NCI-H2029 (cell line): ENCODE results near the gene RASSF6.
"Not testable (repeated sequence)": the region's sequence is repeated elsewhere in the genome, so short reads cannot be mapped to it uniquely, and the experiment has no call there.

Experiments
- DNase-seq: peaks from one replicate; lab custom pipeline; 2025; lab: John Stamatoyannopoulos, UW

The RASSF6 gene

DNA sequence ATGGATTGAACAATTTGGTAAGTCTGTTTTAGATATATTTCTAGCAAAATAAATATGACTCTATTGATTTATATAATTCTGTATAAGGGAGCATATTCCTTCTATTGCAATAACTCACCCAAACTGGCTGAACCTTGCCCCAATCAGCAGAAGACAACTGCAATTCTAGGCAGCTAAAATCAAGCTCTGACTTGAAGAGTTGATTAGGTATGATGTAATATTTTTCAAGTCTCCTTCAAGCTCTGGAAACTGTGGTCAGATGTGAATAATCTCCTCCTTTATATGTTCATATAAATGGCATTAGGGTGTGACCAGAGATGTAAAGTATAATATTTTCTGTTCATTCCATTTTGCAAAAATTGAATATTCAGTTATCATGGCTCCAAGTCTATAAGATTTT lies 8.2 kb downstream of the RASSF6 start:
- DNase-seq = no peak

DNA sequence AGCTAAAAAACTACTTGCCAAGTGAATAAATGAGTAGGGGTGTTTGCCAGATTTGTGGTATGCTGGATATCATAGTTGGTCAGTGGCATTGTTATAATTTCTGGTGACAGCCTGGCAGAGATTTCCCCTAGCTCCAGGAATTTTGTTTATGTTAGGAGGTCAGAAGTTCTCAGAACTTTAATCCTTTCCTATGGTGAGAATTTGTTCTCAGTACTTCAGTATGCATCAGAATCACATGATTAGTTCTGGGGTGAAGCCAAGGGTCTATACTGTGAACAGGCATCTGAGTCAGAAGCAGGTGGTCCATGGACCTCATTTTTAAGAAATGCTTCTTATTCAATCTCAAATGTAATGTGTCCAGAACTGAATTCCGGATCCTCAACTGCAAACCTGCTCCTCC lies 10.5 kb downstream of the RASSF6 start:
- no peak for DNase-seq

DNA sequence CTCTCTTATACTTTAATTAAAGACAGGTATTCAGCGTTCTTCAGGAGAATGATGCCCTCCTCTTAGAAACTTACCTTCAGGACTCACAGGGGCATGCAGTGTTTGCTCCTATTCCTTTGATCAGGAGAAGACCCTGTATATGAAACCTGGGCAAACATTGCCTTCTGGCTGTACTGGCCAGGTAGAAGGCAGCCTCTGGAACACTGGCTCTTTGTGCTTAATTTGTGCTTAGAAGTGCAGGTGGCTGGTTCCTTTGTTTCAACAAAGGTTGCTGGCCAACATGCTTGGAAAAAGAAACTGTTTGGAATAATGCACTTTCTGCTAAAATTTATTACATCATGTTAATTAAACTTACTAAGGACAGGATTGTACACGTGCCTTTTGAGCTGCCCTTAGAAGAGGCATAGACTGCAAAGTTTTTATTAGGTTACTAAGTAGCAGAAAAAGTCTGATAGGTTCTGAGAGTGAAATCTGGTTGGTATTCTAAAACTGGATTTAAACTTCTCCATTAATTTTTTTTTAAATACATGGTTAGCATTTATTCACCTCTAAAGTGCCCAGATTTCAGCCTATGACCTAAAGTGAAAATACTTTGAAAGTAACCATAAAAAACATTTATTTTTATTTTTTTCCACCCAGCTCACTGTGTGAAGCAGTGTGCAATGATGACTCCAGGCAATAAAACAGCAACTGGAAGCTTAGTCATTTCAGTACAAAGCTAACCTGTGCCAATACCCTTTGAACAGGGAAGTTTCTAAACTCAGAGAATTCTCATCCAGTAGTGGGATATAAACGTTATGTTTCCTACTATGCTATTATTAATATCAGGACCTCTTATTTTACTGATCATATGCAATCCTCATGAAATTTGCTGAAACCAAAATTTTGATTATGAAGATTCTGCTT lies 11.3 kb downstream of the RASSF6 start:
- DNase-seq = peak; percentile 54

DNA sequence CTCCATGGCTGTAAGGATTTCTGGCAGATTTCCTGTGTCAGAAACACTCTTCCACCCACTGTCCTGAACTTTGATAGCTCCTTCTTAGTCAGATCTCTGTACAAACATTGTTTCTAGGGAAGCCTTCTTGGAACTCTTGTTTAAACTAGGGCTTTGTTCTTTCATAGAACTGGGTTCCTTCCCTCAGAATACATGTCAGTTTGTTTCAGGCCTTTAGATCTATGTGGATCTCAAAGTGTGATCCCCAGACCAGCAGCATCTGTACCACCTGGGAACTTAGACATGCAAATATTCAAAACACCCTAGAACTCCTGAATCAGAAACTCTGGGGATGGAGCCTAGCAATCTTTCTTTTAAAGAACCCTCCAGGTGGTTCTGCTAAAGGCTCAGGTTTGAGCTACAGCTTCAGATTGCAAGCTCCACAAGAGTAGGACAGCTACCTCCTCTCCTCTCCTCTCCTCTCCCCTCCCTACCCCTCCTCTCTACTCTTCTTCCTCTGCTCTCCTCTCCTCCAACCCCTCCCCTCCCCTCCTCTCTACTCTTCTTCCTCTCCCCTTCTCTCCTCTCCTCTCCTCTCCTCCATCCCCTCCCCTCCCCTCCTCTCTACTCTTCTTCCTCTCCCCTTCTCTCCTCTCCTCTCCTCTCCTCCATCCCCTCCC lies 12.7 kb downstream of the RASSF6 start:
- no peak for DNase-seq

DNA sequence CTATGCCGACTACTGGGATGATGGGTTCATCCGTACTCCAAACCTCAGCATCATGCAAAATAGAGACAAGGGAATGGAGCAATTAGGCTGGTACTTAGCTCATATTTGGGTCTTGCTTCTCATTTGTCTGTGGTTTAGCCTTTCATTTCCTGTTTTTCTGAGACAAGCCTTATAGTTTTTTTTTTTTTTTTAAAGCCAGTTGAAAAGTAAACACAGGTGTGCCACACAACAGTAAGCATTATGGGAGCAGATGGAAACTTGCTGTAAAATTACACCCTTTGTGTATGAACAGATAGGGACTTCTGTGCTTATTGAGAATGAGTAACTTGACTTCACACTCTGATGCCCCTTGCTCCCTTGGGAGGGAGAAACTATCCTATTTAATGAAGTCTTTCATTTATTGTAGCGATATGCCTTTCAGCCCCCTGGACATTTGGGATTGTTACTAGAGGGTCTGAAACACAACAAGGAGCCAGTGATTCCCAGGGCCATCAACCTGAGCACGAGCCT lies 13.7 kb downstream of the RASSF6 start:
- peak; percentile 79 for DNase-seq

DNA sequence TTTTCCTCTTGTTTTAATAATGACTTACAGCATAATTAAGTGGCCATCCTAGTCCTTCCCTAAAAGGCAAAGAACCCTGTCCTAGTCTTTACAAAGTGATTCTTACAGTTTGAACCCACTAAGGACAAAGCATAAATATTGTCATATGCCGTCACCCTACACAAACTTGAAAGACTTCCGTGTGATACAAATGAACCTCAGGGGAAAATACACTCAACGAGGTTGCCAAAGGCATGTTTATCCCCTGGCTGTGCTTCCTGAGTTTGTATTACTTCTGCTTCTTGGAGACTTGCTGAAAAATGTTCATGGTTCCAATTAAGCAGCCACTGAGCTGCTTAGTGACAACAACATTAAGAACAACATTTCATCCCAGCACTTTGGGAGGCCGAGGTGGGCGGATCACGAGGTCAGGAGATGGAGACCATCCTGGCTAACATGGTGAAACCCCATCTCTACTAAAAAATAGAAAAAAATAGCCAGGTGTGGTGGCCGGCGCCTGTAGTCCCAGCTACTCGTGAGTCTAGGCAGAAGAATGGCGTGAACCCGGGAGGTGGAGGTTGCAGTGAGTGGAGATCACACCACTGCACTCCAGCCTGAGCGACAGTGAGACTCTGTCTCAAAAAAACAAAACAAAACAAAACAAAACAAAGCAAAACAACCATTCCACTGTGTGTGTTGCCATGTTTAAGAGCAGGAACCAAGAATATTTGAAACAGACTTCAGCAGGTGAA lies 16.2 kb downstream of the RASSF6 start:
- no peak for DNase-seq

DNA sequence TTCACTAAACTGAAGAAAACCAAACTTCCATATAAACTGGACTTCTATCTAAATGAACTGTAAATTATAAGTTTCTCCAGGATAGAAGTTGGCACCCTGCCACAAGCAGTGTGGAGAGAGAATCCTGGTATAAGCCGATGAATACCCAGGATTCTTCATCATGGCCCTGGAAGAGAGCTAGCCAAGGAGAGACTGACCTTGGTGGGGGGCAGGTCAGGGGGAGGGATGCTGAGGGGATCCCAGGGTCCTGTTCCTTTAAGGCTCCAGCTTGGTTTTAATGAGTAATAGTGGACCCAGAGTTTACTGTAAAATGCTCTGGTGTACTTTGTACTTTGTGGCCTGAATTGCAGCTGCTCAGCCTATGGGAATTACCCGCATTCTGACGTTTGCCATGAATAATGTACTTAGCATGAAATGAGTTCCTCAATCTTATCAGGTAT lies 16.9 kb downstream of the RASSF6 start:
- DNase-seq = no peak

DNA sequence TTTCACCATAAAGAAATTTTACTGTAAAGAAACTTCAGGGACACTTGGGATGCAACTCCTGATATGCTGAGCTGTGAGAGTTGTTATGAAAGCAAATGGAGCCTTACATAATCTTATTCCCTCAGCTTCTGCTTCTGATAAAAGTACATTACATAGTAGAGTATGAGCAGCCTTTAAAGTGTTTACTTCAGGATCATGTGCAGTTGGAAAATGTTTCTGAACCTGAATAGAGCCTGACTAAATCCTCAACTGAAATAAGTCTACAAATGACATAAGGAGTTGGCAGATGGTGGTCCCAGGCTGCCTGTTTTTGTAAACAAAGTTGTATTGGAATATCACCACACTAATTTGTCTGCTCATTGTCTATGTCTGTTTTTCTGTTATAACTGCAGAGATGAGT lies 19.3 kb downstream of the RASSF6 start:
- no peak for DNase-seq

DNA sequence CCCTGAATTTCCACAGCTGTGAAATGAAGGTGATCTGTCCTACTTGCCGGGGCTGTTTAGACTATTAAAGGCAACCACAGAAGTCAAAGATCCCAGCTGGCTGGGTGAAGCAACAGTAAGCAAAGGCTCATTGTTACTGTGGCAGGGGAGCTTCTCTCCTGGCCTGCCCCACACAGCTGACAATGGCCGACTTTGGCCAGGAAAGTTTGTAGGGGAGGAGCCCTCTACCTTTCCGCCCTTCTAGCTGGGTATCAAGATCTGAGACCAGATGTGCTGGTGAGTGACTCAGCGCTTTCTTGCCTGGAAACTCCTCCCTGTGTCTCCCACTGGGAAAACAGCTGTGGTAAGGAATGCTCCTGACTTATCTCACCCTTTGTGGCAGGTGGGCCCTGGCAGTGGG lies 21.1 kb downstream of the RASSF6 start:
- no peak for DNase-seq

DNA sequence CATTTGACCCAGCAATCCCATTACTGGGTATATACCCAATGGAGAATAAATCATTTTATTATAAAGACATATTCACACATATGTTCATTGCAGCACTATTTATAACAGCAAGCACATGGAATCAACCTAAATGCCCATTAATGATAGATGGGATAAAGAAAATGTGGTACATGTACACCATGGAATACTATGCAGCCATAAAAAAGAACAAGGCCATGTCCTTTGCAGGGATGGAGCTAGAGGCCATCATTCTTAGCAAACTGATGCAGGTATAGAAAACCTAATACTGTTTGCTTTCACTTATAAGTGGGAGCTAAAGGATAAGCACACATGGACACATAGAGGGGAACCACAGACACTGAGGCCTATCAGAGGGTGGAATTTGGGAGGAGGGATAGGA lies 22.6 kb downstream of the RASSF6 start:
- DNase-seq = no peak

DNA sequence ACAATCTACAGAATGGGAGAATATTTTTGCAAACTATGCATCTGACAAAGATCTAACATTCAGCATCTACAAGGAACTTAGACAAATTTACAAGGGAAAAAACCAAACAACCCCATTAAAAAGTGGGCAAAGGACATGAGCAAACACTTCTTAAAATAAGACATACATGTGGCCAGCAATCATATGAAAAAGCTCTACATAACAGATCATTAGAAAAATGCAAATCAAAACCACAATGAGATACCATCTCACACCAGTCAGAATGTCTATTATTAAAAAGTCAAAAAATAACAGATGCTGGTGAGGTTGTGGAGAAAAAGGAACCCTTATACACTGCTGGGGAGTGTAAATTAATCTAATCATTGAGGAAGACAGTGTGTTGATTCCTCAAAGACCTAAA lies 23.1 kb downstream of the RASSF6 start:
- DNase-seq = not testable (repeated sequence)

DNA sequence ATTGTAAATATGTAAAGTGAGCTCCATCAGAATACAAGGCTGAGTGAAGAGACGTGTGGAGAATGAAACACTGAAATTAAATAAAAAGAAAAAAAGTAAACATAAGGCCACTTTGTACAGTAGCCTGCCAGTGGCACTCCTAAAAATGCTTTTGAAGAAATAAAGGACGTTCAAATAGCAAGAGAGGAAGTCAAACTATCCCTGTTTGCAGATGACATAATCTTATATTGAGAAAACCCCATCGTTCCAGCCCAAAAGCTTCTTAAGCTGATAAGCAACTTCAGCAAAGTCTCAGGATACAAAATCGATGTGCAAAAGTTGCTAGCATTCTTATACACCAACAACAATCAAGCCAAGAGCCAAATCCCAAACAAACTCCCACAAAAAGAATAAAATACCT lies 24.2 kb downstream of the RASSF6 start:
- no peak for DNase-seq

DNA sequence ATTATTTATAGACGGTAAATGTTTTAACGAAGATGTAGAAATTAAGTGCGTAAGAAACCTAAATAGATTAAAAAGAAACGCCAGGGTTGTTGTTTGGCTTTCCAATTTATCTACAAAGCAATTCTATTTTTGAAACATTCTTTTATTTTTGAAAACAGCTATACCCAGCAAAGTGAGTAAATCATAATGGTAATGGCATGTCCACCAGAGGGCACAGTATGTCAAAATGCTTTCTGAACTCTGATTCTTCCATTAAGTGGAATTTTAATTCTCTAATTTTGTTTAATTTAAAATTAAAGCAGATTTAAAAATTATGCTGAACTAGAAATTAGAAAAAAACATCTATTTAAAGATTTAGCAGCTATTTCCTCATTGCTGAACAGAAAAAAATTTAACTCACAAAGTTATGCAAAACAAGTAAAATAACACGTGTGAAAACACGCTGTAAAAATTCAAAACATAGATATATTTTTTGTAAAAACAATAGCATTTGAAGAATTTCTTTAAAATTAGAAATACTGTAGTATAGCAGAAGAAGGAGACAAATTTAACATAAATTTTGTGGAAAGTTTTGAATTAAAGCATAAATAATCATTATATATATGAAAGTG lies 26.5 kb downstream of the RASSF6 start:
- DNase-seq = no peak

DNA sequence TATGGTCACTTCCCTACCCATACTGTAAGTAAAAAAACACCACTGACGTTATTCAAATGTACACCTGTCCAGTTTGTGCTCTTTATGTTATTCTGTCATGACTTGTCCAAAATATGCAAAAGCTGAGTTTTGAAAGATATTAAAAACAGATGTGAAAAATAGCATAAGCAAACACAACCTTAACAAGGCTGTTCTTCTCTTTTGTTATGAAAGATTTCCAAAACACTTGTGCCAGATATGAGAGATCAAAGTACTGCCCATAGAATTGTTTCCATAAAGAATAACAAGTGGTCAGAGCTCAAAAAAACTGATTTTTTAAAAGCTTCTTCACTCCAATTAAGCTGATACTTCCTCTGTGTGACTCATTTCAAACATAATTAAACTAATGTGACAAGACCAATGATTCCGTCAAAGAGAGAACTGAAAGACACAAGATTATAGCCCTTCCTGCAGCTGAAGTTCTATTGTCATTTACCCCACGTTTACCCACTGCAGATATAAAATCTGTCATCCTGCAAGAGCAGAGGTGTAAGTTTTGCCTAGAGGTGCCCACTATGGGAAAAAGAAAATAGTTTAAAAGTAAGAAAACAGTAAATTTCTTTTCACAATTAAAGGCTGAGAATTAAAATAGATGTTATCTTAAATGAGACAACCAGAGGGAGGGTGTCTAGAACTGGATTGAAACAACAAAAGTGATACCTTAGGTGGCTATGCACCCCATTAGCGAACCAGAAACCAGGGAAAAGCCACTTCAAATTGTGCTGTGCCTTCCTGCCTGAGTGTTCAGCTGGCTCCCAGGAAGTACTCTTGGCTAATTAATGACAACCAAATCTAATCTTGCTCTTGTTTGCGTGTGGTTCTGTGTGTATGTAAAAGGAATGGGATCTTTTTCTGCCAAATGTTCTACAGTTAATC lies 30.1 kb downstream of the RASSF6 start:
- peak; percentile 73 for DNase-seq

DNA sequence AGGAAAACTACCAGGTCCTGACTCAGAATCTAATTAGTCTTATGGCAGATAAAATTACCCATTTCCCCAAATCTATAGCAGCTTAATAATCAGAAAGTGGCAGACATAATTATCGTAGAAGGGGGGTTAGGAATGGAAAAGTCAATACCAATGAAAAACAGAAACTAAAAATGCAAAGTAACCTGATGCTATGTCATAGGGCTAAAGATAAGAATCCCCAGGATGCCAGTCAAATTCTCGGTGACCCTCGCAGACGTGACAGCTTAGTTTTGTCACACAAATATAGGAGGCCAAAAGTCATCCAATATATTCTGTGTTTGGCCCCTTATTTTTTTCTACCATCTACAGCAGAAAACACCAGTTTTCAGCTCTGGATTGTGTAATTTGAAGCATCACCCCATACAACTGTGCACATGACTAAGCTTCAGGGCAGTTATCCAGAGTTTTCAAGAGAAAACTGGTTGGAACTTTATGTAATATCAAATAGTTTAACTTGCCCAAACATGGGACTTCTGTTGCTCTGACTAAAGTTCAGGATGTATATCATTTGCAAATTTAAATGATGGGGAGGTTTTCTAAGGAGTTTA lies 30.9 kb downstream of the RASSF6 start:
- DNase-seq = no peak

DNA sequence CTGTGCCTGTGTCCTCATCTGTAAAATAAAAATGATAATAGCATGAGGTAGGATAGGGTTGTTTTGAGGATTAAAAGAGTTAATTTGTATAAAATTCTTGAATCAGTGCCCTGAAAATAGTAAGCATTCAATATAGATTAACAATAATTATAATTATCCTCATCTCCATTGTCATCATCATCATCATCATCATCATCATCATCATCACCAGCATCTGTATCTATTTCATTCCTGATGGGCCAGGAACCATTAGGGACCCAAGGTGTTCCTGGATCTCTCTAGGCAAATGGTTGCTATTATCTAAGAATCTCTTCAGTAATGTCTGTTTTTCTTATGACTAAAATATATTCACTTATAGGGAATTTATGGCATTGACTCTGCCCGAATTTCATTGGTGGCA lies 31.6 kb downstream of the RASSF6 start:
- no peak for DNase-seq

DNA sequence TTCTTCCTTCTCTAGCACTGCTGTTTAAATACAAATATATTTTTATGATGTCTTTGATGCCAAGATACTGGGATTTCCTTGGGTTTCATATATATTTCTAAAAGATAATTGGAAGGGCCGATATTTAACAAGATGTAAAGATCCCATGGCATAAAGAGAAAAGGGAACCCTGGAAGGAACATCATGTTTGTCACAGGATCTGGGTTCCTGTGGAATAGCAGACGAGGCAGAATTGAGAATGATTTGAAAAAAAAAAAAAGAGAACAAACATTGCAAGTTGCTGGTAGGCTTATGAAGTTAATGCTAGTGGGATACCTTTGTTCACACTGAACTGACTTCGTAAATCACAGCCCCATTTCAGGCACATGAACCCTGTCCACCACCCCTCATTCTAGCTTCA lies 33.6 kb downstream of the RASSF6 start:
- DNase-seq = no peak

DNA sequence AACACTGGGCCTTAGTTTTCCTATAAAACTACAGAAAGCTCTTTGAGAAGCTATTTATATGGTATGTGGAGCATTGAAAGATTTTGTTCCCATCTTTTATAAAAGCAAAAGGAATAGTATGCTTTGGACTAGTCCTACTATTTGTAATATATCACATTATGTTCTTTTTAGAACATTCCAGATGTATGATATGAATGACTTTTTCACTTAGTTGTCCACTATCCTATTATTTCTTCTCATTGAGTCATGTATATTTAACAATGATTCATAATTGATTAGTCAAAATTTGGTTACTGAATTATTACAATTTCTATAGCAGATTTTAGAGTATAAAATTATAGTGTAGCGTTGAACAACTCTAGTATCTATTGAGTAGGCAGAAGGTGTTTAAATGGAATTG lies 34.2 kb downstream of the RASSF6 start:
- DNase-seq = no peak

DNA sequence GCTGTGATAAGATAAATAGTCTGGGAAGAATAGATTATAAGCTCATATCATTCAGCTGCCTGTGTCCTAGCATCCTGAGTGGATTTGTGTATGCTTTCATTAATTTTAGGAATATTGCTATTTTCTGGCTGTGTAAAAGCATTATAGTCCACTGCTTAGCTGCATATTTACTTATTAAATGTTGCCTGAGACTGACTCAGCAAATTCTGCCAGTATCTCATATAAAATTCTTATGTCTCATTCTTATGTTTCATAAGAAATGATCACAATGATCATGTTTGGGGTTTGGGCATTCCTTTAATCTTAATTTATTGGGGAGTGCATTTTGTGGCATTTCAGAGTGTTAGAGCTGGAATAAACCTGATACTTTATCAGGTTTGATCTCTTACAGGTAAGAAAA lies 34.9 kb downstream of the RASSF6 start:
- DNase-seq = no peak

DNA sequence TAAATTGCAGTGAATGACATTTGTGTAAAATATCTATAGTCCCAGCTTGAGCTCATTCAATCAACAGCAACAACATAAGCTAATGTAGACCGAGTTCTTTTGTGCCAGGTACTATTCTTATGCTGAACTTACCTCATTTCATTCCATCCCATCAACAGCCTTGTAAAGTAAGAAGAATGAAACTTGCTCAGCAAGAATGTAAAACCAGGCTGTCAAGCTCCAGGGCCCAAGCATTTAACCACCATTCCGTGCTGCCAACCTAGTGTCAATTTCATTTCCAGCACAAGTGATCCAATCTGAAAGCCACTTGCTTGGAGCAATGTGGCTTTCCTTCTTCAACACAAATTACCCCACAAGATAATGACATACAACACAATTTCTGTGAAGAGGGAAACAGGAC lies 36.6 kb downstream of the RASSF6 start:
- DNase-seq = no peak

DNA sequence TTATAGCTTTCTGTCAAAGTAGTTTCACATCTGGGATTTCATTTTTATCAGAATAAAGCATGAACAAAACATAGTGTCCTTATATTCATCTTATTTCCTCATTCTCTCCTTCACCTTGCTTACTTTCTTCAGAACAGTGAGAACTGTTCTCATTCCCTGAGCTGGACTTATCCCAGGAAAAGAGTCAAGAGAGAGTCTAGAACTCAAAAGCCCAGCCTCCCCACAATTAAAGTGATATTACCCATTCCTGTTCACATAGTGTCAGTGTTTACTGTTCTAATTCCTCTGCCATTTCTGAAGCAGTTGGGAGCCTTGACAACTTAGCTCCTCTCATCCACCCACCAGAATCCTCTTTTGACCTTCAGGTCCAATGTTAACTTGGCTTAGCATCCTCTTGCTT lies 42.9 kb downstream of the RASSF6 start:
- DNase-seq = no peak
